Kidney capillary endothelial cell (primary cell): ENCODE results near the gene NELFB.
A peak's percentile ranks its signal among the peaks of the same experiment; 100 is the strongest.

Experiments
- DNase-seq: peaks from one replicate; pipeline ENCODE4 v3.0.0-alpha.2; 2018; ENCODE audit warnings: low spot score

The NELFB gene

GRCh38 chr9:137281345-137282116 lies 26.4 kb downstream of the NELFB start:
- DNase-seq = no peak

- peak; percentile 68 for DNase-seq
Measured at GRCh38 chr9:137286975-137287383, 31.9 kb downstream of the NELFB start.

GRCh38 chr9:137293094-137293481 lies 38.0 kb downstream of the NELFB start:
- no peak for DNase-seq

- no peak for DNase-seq
Measured at GRCh38 chr9:137293482-137294090, 38.5 kb downstream of the NELFB start.

- DNase-seq = peak; percentile 58
Measured at GRCh38 chr9:137294091-137294680, 39.1 kb downstream of the NELFB start.

- DNase-seq = peak; percentile 42
Measured at GRCh38 chr9:137294681-137295237, 39.6 kb downstream of the NELFB start.

- DNase-seq = peak; percentile 39
Measured at GRCh38 chr9:137295238-137295811, 40.2 kb downstream of the NELFB start.

GRCh38 chr9:137295849-137296669 lies 40.9 kb downstream of the NELFB start:
- DNase-seq = no peak

GRCh38 chr9:137296670-137297664 lies 41.8 kb downstream of the NELFB start:
- peak; percentile 87 for DNase-seq

- DNase-seq = no peak
Measured at GRCh38 chr9:137297966-137298365, 42.8 kb downstream of the NELFB start.

GRCh38 chr9:137298401-137299202 lies 43.5 kb downstream of the NELFB start:
- DNase-seq = no peak

GRCh38 chr9:137299203-137299565 lies 44.1 kb downstream of the NELFB start:
- no peak for DNase-seq

GRCh38 chr9:137299938-137300337 lies 44.8 kb downstream of the NELFB start:
- no peak for DNase-seq

GRCh38 chr9:137300567-137301080 lies 45.5 kb downstream of the NELFB start:
- DNase-seq = no peak

- DNase-seq = peak; percentile 40
Measured at GRCh38 chr9:137301081-137301947, 46.2 kb downstream of the NELFB start.

- DNase-seq = no peak
Measured at GRCh38 chr9:137302118-137302448, 47.0 kb downstream of the NELFB start, which contains the start of gene NRARP. Gene NRARP (minus strand): TSS chr9:137302271. CDS start chr9:137301928, 343 bp downstream.

- peak; percentile 86 for DNase-seq
Measured at GRCh38 chr9:137302449-137303150, 47.5 kb downstream of the NELFB start.
